HuH-7 (cell line): ENCODE results near the gene CHI3L1.

Experiments
- DNase-seq: peaks from one replicate; pipeline ENCODE4 v3.0.0; 2011; ENCODE audit warnings: low spot score

CHI3L1 gene

DNA sequence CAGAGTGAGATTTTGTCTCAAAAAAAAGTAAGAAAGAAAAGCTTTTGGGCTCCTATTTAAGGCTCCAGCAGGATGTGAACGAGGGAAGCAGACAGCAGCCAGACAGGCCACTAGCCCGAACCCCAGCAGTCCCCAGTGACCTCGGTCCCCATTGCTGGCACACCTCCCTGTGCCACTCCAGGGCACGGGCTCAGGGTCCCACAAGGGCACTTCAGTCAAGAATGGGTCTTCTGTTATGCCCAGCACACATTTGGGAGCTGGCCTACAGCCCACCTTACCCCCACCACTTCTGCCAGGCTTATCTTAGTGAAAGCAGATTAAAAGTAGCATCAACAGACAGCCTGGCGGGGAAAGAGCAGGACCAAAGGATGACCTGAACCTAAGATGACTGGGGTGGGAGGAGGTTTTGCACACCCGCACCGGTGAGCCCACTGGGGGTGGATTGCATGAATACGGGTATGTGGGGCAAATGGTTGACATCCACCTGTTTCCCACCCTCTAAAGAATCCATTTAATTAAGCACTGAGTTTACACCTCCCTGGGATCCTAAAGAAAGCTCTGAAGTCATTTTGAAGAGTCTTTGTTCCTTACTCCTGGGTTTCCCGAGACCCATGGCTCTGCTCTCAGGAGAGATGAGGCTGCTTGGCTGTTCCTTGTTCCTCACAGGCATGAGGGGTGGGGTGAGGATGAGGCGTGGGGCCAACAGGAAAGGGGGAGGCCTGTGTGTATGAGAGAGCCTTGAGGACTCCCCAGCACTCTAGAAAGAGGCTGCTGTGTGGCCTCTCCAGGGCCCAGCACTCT is 4.7 kb downstream of the CHI3L1 start:
- no peak for DNase-seq

DNA sequence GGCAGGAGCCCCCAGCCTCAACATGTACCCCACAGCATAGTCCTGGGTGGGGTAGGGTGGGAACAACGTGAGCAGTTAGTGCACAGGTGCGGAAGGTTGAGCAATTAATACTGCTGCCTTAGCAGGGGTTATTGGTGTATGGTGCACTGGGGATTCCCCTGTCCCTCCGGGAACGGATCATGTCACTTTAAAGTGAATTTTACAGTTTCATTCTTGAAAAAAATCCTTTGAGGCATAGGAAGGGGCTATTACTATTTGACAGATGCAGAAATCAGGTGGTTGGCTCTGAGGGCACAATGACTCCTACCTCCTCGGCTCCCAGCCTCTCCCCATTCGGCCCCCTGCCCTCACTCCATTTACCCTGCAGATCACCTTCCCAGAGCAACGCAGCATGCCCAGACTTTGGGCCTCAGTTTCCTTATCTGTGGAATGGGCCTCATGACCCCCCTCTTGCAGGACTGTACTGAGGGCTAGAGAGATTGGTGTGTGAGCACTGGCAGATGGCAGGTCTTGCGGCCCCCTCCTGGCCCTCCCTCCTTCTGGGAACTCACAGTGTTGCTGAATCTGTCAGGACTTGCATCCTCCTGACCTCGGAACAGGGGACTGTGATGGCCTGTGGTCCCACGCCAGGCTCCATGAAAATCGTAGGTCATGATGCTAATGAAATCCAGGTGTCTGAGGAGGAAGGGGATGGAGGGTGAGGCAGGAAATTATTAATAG is 5.7 kb downstream of the CHI3L1 start:
- DNase-seq = no peak

DNA sequence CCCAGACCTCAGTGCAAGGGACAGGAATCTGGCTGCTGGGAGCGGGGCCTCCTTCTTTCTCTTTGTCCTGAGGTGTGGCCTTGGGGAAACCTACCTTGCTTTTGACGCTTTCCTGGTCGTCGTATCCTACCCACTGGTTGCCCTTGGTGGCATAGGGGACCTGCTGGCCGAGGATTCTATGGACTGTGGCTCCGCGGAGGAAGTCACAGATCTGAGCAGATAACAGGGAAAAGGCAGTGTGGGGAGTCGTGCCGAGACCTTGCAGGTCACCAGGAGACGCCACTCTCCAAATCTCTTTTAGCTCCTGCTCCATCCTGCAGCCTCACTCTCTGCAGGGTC is 6.9 kb downstream of the CHI3L1 start:
- no peak for DNase-seq

DNA sequence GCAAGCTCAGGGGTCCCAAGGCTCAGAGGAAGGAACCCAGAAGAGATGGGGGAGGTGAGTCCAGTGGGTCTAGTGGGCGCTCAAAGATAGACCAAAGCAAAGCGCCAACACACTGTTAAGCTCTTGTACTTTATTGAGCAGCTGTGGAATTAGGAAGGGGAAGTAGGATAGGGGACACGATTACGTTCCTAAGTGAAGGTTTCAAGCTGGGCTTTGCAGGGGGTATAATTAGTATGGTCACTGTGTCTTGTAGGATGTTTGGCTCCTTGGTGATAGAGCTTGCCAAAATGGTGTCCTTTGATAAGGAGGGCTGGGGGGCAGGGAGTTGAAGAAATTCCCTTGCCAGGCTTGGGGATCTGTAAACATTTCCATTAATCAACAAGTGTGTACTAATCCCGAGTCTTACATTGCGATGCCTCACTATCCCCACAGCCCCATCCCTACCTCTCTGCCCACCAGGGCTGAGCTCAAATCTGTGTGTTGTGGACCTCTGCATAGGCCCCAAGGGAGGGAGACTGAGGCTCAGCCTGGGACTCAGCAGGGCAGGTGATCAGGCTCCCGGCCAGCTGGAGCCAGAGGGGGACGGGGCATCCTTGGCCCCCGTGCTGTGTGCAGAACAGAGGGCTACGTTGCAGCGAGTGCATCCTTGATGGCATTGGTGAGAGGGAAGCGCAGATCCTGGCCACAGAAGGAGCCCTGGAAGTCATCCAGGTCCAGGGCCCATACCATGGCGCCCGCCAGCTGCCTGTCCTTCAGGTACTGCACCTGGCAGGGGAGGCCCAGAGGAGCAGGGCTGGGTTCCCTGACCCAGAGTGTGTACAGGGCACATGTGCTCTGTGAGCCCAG is 7.5 kb downstream of the CHI3L1 start:
- no peak for DNase-seq

DNA sequence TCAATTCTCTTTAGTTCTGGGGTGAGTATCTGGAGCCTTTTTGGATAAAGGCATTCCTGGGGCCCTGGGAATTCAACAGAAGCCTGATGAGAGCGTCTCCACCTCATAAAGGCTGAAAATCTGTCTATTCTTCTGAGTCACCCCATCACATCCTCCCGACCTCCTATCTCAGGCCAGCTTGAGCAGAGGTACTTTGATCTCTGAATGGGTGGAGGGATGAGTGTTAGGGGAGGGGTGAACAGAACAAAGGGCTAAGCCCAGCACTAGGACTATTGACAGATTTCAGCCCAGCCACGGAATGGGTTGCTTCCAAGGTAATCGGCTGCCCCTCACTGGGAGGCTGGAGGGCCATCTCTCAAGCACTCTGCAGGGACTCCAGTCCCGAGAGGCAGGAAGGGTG is 8.4 kb downstream of the CHI3L1 start:
- DNase-seq = no peak

DNA sequence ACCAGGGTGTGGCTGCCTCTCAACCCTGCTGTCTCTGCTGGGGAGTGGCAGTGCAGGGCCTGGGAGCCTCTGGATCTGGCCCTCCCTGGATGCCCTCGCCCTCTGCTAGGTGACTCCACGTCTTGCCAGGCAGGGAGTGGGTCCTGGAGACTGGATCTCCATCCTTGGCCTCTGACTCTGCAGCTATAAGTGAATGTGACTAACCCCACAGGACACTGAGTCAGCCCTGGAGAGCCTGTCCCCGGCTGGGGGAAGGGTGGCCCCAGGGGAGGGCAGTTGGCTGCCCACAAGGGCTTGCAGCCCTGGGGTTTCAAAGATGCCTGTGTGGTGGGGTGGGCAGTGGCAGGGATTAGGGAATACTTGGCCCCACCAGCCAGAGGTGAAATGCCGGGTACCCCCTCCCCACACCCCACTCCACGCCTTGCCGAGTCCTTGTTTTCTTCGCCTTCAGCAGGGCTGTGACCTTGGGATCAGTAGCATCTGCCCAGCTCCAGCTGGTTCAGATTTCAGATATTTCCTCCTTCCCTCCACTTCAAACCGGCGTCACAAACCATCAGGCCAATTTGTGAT is 8.9 kb downstream of the CHI3L1 start:
- no peak for DNase-seq

DNA sequence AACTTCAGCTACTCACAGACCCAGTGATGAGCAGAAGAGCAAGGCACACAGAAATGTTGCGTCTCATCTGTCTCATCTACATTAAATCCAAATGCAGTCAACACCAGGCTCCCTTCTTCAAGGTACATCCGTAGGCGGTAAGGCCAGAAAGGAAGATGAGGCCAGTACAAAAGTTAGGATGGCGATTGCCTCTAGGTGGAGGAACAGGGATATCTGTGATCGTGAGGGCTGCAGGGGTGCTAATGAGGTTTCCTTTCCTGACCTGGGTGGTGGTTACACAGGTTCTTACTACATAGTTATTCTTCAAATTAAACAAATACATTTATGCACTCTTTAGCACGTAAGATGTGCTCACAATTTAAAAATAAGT is 9.5 kb downstream of the CHI3L1 start:
- DNase-seq = no peak

DNA sequence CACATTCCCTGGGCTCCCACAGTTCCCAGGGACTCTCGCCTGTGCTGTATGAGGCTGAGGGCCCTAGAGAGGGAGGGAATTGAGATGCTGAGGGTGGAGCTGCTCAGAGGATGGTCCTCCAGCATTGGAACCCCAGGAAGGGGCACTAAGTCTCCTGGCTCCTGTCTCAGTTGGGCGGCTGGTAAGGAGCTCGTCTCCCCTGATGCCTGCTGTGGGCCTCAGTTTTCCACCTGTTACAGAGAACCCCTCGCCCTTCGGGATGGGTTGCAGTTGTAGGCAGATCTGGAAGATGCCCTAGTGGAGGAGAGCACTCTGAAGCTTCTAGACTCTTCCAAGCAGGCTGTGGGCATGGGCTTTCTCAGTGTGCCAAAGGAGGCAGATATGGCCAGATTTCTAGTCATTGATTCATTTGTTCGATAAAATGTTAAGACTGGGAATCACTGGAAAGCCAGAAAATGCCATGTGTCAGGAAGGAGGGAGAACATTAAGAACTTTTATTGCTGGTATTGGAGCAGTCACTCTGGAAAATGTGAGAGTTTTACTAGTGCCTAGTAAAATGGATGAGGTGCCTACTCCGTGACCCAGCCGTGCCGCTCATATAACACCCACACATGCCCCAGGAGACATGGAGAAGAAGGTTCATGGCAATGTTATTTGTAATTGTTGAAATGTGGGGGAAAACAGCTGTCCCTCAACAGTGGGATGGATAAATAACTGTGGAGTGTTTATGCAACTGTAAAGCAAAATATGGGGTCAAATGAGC is 10.1 kb downstream of the CHI3L1 start:
- DNase-seq = no peak

DNA sequence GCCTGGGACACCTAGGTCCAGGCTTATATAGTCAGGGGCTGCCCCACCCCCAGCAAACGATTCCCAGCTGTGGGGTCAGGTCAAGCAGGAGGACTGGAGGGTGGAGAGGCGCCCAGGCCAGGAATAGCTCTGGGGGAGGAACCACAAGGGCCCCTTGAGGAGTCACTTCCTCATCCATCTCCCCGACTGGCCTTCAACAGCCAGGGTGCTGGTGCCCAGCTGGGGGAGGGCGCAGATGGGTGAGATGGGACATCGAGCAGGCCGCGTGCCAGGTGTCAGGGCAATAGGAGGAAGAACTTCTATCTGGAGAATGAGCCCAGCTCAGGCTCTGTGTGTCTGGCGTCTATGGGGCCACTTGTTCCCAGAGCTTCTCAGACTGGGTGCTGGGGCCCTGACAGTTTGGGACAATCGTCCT is 10.7 kb downstream of the CHI3L1 start:
- DNase-seq = no peak

DNA sequence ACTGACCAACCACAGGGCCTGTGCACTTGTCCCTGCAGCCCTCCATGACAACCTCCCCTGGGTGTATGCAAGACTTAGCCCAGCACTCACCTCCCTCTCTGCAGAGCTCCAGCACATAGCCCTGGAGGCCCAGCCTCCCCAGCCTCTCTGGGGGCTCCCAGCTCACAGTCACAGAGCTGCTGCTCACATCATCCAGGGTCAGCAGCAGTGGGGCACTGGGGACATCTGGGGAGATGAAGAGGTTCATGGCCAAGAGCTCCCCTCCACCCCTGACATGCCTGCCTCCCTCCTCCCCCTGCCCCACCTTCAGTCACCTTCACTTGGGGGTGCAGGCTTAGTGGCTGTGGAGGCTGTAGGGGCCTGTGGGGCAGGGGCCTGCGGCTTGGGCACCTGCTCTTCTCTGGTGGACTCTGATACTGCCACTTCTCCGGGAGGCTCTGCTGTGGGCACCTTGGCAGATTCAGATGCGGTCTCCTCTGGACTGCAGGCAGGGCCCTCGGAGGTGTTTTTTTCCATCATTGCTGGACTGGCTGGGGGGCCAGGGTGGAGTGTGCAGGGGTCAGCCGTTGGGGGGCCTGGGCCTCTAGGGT is 11.2 kb downstream of the CHI3L1 start, which contains the start of gene MYBPH:
TSS of gene MYBPH (minus strand) at position 590 of the 590 bp plus-strand sequence. CDS start at position 519, 71 bp downstream.
- no peak for DNase-seq

DNA sequence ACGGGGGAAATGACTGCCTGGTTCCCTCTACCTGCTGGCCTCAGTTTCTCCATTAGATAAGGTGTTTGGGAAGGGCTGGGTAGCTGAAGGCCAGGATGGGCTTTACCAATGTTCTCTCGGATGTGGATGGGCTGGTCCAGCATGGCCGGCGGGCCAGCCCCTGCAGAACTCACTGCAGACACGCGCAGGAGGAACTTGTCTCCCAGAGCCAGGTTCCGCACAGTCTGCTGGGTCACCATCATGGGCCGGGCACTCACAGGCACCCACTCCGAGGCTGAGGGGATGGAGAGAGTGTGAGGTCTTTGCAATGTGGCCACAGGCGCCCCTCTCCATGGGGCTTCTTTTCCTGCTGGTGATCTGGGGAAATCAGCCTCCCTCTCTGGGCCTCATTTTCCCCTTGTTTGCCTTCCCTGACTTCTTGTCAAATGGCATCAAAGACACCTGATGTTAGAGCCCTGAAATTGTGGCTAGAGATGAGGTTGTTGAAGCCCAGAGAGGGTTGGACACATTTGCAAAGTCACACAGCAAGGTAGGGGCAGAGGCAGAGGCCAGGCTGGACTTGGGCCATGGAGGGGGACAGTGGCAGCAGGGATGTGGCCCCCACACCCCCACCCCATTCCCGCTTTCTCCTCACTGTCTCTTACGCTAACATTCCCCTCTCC is 12.0 kb downstream of the CHI3L1 start:
- no peak for DNase-seq

DNA sequence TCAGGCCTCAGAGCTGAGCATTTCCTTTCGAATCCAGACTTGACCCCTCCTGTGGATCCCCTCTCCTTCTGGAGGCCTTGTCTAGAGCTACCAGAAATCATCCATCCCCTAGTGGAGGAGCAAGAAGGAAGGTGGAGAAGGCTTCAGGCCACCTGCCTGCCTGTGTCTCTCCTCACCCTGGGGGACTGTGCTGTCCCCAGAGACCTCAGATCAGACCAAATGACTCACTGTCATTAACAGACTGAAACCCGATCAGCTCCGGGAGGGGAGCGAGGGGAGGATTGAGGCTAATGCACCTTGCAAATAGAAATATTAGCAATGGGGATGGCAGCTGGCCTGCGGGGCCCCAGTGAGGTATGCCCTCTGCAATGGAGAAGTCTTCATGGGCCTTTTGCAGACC is 12.9 kb downstream of the CHI3L1 start:
- DNase-seq = no peak

DNA sequence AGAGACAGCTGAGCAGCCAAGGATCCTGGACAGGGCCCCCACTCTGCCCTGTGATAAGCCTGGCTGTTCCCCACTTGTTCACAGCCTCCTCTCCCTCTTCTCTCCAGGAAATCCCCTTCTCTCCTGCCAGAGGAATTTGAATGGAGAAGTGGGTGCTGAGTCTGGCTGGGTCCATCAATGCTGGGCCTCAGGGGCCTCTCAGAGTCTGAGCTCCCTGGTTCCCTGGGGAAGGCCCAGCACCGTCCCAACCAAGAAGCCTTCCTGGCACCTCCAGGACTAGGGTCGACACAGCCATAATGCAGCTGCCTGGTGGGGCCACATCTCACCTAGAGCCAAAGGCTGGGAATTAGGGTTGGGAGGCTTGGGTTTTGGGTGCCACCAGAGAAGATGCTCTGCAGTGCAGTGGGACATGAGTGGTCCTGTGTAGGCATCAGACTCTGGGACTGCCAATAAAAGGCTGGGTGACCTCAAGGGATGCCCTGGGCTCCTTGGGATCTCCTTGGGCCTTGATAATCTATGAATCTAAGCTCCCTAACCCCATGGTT is 13.4 kb downstream of the CHI3L1 start:
- no peak for DNase-seq

DNA sequence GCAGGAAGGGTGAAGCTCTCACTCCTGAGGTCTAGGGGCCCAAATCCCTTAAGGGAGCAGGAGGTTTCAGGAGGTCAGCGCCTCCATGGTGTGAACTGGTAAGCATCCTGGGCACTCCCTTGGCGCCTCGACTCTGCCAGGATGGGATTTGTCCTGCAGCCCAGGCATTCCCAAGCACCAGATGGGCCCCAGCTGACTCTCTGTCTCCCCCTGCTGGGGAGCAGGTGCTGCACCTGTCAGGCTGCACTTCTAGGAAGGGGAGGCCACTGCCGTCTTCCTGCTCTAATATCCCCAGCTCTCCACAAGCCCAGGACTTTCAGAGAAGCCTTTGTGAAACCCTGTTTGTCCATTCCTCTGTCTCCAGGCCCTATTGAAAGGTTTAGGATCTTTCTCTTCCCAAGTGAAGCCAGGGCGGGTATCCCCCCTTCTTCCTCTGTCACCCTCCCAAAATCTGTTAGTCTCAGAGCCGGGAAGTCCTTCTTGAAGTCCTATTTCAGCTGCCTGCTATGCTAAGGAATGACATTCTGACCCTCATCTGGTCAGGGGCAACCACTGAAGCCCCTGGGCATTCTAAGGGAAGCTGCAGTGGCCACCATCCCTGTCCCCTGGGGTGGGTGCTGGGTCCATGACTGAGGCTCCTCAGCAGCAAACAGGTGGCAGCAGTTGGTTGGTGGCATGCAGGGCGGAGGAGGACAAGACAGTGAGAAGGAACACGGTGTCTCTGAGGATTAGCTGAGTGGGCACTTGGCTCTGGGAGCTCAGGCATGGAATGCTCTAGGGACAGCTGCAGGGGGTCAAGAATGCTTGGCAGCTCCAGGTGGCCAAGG is 14.1 kb downstream of the CHI3L1 start:
- peak; percentile 85 for DNase-seq

DNA sequence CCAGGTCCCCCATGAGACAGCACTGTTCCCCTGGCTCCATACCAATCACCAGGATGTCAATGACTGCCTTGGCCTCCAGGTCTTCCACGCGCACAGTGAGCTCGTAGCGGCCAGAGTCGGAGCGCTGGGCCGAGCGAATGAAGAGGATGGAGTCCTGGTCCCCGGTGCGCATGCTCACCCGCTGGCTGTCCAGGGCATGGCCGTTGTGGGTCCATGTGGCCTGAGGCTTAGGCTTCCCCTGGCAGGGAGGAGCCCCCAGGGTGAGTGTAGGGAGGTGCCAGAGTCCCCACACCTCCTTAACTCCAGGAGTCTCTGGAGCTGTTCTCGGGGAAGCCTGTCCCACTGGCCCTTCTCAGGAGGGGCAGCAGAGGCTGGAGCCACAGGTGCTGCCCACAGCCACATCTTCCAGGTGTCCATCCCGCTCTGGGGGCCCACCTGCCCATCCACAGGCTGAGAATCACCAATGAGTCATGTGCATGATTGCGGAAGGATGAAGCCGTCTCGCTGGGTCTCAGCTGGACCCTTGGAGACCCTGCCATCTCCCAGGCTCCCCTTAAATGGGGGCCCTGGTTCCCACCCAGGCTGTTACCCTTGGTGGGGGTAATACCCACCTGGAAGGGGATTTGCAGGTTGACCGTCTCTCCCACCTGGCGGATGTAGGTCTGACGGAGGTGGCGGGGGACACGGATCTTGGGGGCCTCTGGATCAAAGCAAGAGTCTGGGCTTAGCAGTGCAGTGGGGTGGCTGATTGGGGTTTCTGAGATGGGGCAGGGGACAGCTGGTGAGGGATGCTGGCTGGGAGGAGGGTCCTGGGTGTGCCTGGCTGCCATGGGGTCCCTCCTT is 14.9 kb downstream of the CHI3L1 start:
- DNase-seq = no peak

DNA sequence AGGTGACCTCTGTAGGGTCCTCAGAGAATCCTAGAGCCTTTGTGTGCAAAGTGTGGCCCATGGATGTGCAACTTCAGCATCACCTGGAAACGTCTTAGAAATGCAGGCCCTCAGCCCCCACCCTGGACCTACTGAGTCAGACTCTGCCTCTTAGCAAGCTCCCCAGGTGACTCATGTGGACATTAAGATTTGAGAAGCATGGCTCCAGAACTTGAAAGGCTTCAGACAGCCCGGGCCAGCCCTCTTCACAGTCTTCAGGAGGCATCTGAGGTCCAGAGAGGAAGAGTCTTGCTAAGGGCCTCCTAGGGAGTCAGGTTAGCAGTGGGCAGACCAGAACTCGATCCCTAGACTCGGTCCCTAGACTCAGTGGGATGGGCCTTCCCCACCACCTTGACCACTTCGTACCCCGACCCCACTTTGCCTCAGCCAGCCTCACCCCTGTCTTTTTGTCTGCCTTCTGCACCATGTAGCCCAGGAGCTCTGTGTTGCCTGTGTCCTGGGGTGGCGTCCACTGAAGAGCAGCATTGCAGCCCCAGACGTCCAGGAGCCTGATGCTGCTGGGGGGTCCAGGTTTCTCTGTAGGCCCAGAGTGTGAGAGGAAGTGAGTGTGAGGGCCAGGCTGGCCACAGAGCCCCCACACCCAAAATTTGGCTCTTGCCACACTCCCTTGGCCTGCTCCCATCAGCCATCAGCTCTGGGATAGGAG is 15.7 kb downstream of the CHI3L1 start:
- DNase-seq = no peak

DNA sequence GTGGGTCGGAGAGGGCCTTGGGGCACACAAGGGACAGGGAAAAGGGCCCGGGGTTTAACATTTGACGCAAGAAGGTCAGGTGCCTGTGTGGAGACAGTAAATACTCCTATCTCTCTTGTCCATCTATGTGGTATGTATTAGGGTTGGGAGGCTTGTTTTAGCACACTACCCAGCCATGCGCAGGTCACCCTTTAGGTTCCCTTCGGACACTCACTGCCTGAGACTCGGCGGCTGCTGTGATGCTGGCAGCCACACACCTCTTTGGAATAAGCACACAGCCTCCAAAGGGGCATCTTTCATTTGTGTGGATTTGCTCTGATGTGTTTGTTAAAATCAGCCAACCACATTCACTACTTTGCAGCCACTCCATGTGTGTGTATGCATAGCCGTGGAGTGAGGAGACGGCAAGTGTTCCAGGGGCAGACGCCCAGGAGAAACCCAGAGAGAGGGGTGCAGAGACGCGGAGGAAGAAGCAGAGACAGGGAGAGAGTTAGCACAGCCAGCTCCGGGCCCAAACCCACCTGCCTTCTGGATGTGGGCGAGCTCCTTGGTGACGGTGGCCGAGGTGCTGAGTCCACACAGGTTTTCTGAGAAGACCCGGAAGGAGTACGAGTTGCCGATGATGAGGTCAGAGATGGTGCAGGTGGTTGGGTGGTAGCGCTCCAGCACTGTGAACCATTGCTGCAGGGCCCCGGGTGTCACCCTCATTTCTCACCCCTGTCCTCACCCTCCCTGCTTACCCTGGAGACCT is 16.6 kb downstream of the CHI3L1 start:
- DNase-seq = no peak
